Hematopoietic multipotent progenitor cell treated with erythropoietin and hydrocortisone succinate and interleukin-3 and kit ligand, for 17 days (in vitro differentiated cells): ENCODE measurements around the gene DOK7.
"Not testable (repeated sequence)": the region's sequence is repeated elsewhere in the genome, so short reads cannot be mapped to it uniquely, and the experiment has no call there.

Experiments
- DNase-seq: peaks from one replicate; pipeline ENCODE4 v3.0.0-alpha.2; 2015; ENCODE audit warnings: low spot score

The DOK7 gene

DNA sequence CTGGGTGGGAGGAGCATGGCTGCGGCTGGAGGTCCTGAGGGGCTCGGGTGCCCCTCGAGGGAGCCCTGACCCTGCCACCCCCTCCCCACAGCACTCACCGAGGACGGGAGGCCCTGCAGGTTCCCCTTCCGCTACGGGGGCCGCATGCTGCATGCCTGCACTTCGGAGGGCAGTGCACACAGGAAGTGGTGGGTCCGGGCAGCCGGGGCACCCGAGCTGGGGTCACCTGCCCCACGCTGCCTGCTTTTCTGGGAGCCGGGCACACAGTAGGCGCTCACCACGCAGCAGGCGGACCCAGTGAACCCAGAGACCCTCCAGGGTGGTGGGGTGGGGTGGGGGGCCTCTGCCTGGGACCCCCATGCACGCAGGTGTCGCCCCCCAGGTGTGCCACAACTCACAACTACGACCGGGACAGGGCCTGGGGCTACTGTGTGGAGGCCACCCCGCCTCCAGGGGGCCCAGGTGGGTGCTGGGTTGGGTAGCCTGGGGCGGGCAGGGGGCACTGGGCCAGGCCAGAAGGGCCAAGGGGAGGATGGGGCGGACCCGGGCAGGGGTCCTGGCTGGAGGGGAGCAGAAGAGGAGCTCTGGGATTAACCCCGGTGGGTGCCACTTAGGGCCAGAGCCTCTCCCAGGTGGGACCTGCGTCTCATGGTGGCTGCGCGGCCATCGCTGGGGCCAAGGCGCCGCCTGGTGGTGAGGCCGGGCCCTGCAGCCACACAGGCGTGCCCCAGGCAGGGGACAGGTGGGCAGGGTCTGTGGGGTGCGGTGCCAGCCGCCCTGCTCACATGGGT, 20.0 kb upstream of the DOK7 start:
- DNase-seq, result peak; percentile 64

DNA sequence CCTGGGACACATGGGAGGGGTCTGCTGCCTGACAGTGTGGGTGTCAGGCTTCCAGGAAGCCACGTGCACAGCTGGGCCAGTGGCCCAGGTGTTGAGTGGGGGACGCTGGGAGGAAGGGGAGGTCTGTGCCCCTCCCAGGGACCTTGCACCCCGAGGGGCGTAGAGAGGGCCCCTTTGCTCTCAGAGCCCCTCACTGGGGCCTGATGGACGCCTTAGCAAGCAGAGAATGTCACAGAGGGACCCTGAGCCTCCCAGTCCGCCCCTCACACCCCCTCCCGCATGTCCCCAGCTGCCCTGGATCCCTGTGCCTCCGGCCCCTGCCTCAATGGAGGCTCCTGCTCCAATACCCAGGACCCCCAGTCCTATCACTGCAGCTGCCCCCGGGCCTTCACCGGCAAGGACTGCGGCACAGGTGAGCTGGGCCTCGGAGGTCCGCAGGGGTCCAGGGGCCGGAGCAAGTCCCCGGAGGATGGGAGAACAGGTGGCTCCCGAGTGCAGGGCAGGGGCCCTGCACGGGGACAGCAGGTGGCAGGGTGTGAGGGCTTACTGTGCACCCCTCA, 19.3 kb upstream of the DOK7 start:
- DNase-seq, result no peak

DNA sequence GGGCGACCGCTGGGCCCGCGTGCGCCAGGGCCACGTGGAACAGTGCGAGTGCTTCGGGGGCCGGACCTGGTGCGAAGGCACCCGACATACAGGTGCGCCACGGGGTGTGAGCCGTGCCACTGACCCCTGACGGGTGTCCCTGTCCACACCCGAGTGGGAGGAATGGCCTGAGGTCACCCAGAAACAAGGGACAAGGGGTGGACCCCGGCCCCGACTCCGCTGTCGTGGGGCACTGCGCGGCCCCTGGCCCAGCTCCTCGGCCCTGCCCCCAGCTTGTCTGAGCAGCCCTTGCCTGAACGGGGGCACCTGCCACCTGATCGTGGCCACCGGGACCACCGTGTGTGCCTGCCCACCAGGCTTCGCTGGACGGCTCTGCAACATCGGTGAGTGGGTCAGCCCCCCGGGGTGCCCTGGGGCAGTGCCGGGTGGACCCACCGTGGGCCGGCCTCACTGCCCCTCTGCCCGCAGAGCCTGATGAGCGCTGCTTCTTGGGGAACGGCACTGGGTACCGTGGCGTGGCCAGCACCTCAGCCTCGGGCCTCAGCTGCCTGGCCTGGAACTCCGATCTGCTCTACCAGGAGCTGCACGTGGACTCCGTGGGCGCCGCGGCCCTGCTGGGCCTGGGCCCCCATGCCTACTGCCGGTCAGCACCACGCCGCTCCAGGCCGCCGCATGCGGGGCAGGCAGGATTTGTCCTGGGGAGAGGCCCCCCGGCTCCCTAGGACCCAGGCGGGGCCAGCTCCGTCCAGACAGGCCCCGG, 18.6 kb upstream of the DOK7 start:
- no peak for DNase-seq

DNA sequence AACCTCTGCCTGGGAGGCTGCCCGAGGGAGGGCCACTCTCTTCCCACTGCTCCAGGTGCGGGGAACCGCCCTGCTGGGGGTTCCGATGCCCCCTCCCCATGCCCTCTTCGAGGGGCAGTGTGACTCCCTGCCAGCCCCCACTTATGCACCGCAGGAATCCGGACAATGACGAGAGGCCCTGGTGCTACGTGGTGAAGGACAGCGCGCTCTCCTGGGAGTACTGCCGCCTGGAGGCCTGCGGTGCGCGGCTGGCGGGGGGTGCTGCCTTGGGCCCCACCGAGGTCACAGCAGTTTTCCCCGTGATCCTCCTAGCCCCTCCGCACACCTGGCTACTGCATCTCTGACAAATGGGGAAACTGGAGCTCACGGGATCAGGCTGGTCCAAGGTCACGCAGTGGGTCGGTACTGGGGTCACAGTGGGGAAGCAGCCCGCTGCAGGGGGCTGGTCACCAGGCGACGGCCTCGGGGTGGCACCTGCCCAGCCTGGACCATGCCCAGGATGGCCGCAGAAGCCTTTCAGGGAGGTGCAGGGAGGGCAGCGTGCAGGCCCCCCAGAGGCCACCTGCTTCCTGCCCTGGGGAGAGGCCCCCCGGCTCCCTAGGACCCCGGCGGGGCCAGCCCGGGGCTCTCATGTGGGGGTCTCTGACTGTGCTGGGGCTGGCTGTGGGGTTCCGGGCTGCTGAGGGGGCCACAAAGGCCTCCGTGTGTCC, 17.8 kb upstream of the DOK7 start:
- no peak for DNase-seq

DNA sequence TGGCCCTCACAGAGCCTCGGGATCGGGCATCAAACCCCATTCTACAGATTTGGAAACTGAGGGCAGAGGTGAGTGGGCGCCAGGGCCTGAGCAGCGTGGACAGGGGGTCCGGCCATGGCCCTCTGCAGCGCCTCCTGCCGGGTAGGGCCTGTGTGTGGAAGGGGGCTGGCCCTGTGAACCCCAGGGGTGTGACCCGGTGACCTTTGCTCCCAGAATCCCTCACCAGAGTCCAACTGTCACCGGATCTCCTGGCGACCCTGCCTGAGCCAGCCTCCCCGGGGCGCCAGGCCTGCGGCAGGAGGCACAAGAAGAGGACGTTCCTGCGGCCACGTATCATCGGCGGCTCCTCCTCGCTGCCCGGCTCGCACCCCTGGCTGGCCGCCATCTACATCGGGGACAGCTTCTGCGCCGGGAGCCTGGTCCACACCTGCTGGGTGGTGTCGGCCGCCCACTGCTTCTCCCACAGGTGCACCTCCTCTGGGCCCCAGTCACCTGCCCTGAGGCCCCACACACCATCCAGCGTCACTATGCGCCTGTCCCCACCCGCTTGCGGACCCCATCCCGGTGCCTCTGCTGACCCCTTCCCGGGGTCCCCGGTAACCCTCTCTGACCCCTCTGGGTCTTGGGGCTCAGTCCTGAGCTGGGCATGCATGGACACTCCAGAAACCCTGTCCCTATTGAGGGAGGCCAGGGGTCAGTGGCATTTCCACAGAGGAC, 17.1 kb upstream of the DOK7 start:
- DNase-seq, result no peak

DNA sequence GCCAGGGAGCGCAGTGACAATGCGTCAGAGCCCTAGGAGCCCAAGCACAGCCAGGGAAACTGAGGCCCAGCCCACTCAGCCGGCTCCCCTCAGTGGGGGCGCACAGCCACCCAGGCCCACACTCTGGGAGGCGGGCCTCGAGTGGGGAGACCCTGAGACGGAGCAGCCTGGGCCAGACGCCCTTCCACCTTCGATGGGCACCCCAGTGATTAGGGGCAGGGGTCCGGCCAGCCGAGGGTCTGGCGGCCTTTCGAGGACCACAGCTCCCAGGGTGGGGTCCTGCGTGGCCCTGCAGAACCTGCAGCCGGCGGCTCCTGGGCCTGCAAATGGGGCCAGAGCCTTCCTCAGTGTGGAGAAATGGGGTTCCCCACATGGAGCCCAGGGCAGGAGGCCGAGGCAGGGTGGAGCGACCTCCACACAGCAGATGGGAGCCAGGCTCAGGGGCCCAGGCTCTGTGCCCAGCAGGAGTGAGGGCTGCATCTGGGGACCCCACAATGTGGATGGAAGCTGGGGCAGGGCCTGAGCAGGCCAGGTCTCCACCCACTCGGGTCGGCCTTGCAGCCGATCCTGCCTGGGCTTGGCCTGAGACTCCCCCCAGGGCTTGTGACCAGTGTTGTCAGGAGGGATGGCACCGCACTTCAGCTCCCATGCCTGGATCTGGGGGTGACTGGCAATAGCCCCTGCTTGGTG, 16.3 kb upstream of the DOK7 start:
- no peak for DNase-seq

DNA sequence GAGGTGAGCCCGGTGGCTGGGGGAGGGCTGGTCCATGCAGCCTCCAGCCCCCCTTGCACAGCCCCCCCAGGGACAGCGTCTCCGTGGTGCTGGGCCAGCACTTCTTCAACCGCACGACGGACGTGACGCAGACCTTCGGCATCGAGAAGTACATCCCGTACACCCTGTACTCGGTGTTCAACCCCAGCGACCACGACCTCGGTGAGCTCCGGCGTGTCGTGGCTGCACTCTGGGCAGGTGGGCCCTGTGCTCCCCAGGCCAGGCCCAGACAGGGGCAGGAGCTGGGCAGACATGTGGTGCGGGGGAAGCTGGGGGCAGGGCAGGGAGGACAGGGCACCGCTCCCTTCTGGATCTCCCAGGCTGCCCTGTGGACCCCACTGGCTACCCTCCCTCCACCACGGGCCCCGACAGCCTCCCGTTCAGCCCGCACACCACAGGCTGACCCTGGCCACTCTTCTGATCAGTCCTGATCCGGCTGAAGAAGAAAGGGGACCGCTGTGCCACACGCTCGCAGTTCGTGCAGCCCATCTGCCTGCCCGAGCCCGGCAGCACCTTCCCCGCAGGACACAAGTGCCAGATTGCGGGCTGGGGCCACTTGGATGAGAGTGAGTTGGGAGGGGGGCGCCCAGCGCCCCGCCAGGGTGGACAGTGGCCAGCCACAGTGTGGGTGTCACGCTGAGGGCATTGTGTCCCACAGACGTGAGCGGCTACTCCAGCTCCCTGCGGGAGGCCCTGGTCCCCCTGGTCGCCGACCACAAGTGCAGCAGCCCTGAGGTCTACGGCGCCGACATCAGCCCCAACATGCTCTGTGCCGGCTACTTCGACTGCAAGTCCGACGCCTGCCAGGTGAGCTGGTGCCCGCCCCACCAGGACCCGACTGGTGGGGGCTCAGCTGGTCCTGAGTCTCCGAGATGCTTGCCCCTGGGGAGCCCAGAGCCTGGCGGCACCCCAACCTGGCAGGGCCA, 15.4 kb upstream of the DOK7 start:
- no peak for DNase-seq

DNA sequence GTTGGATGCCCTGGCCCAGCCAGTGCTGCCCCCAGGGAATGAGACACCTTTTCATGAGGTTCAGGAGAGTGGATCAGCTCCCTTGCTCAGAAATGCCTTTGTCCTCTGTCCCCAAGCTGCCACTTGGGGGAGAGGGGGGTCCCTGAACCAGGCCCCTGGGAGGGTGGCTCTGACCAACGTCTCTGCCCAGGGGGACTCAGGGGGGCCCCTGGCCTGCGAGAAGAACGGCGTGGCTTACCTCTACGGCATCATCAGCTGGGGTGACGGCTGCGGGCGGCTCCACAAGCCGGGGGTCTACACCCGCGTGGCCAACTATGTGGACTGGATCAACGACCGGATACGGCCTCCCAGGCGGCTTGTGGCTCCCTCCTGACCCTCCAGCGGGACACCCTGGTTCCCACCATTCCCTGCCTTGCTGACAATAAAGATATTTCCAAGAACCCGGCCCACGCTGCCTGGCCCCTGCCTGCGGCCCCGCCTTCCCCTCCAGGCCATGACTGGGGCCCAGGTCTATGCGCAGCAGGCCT, 14.0 kb upstream of the DOK7 start:
- DNase-seq, result no peak

DNA sequence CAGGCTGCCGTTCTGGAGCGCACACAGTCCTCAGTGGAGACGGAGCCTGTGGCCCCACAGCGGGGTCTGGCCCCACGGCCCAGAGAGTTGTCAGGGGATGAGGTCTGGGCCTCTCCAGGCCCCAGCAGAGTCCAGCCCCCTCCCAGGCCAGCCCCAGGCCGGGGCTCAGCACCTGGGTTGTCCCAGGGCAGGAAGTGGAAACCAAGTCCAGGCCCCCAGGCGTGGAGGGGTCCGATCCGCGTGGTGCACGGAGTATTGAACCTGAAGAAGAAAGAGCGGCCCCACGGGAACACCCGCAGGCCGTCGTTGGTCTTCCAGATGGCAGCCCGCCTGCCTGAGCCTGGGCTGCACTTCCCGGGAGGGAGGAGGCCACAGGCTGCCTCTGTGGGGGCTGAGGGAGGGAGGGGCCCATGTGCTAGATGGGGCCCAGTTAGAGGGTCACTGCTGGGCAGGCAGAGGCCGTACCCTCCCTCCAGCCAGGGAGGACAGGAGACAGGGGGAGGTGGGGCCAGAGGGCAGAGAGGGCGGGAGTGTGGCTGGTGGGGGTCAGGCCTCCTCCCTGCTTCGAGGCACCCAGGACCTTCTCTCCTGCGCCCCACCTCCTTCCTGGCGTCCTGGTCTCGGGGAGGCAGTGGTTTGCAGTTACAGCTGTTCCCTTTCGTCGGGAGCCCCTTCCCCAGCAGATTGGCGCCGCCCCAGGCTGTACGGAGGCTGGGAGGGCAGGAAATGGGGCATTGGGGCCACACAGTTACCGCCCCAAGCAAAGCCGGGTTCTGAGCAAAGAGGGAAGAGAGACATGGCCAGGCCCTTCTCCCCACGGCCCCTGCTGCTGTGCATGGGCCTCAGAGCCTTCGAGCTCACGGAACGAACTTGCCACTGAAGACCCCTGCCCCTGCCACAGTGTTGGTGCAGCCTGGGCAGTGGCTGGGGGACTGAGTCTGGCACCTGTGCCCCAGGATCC, 13.3 kb upstream of the DOK7 start:
- no peak for DNase-seq

DNA sequence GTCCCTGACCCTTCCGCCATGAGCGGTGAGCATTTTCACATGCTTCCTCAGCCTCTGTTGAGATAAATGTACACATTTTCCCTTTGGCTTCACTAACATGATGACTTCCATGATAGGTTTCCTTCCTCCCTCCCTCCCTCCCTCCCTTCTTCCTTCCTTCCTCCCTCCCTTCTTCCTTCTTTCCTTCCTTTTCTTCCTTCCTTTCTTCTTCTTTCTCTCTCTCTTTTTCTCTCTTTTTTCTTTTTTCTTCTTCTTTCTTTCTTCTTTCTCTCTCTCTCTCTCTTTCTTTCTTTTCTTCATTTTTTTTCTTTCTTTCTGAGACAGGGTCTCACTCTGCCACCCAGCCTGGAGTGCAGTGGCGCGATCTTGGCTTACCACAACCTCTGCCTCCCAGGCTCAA, 12.5 kb upstream of the DOK7 start:
- DNase-seq, result no peak

DNA sequence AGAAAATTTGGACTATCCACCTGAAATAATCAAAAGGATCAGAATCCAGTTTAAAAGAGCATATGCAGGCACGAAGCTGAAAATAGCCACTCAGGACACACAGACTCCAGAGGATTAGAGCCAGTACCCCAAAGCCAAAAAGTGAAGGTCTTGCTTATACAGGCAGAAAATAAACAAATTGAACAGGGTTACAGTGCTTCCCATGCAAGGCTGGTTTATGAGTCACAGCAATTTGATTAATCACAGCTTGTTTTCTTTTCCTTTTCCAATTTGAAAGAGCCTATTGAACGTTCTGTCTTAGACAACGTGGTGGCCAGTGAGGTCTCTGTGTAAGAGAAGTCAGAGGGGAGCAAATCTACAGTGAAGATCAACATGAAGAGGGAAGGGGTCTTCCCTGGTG, 11.2 kb upstream of the DOK7 start:
- DNase-seq, result no peak

DNA sequence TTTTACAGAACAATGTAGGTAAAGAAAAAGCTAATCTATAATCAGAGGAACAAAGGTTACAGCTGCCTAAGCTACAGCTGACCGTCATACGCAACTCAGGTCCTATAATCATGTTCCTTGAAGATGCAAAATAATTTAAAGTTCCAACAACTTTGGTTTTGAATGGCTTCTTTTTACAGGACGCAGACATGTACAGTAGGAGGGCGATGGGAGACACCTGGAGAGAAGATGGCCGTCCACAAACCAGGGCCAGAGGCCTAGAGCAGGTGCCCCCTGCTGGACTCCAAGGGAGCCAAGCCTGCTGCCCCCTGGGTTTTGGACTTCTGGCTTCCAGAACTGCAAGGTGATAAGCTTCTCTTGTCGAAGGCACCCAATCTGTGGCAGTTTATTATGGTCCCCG, 10.7 kb upstream of the DOK7 start:
- no peak for DNase-seq

DNA sequence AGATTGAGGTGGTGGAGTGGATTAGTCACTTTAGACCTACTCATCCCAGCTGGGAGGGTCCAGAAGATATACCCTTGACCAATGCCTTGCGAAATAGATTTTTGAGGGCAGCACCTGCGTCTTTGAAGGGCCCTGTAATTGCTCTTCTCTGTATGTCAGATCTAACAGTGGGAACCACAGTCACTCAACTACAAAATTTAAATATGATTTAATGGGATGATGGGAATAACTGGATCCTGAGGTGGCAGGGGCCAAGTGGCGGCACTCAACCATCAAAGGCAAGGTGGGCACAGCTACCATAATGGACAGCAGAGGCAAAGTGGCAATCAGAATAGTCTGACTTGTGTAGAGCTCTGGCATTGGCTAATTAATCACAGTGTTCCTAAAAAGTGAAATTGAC, 7.5 kb upstream of the DOK7 start:
- not testable (repeated sequence) for DNase-seq

DNA sequence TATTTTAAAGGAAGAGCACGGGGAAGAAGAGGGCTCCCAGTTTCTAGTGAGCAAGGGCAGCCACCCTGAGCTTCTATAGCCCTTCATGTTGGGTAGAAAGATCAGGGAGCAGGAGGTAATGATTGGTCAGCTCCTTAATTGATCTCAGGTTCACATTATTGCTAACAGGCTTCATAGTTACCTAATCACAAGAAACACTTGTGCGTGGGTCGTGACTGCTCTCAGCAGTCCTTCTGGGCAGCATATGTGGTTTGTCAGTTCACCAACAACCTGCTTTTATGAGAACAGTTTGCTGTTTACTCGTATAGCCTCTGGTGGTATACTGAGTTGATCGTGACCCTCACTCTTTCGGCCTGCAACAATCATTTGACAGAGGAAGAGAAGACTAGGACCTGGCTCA, 4.7 kb upstream of the DOK7 start:
- DNase-seq, result no peak

DNA sequence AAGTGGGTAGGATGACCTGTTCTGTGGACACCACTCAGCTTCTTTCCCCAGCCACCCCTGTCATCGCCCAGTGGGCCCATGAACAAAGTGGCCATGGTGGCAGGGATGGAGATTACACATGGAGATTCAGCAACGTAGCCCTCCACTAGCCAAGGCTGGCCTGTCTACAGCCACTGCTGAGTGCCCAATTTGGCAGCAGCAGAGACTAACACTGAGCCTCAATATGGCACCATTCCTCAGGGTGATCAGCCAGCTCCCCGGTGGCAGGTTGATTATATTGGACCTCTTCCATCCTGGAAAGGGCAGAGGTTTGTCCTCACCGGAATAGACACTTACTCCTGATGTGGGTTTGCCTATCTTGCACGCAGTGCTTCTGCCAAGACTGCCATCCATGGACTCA, 4.0 kb upstream of the DOK7 start:
- DNase-seq, result not testable (repeated sequence)

DNA sequence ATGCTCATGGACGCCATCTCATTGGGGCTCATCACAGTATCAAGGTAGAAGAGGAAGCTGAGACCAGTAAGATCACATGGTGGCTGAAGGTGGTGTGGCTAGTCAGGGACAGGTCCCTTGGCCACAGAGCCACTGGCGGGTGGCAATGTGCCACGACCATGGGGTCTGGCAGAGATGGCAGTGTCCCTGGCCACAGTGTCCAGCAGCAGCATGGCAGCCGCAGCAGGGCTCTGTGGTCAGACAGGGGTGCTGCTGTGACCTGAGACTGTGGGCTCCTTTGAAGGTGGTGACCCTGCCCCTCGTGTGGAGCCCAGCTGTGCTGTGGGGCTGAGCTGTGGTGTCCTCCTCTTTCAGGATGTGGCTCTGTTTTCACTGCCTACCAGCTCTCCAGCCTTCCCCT, 2.2 kb upstream of the DOK7 start:
- no peak for DNase-seq

DNA sequence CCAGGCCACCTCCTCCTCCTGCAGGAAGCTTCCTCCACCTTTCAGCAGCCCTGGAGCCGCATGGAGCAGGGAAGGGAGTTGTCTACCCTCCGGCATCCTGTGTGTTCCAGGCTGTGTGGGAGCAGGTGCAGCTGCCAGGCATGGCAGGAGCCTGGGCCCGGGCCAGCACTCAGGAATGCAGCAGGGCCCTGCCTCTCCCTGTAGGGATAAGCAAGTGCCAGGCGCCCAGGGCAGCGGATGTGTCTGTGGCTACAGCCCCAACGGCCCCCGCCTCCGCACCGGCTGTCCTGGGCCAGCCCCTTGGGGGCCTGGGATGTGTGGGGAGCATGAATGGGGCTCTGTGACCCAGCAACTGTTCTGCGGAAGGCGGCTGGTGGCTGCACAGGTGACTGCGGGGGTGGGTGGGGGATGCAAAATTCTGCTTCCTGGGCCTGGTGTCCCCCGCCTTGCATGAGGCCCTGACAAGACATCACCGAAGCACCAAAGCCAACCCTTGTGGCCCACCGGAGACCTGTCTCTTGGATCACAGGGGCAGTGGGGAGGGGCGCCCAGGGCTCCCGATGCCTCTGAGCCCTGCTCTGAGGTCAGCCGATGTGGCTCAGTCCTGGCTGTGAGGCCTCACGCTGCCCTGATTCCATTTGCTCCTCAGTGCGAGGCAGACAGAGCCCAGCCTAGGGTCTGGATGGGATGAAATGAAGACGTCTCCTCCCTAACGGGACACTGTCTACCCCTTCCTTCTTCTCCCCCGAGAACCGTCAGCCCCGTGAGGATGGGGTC, 1.4 kb upstream of the DOK7 start:
- DNase-seq, result no peak

DNA sequence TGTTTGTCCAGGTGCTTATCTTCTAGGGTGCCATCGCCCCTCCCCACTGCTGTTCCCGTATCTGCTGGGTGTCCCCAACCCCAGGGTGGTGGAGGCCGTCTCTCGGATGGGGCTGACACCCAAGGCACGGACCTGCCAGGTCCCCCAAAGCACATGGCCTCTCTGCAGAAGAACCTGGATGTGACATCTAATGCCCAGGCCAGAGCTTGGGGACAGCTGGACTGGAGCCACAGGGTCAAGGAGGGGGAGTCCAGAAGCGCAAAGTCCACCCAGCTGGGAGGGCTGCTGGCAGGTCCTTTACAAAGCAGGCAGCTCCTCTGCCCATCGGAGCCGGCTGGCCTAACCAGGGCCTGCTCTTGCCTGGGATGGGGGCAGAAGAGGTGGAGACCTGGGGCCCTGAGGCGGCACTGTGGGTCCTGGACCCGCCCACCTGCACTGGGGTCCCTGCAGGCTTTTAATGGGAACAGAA, 751 bp upstream of the DOK7 start:
- no peak for DNase-seq
